Subcutaneous adipose tissue (tissue), 4 donors: Measurements from ENCODE around the gene CREB3L2. TPM values are rescaled to one million over a fixed set of nuclear protein-coding genes. Genes with fewer than 3 reads are reported as not detected.

Experiments
- CTCF ChIP-seq: fragments of 450-650 bp; IDR thresholded peaks from one replicate; pipeline ENCODE4 v1.5.1; 2016; ENCODE audit warnings: low read depth, mild to moderate bottlenecking, control low read depth, antibody characterized with exemption, moderate library complexity
- total RNA-seq, 4 donors: library from RNA; depleted of rRNA; stranded (reverse); fragments of >200 nt; gene quantifications; one replicate each; pipeline ENCODE4 v1.1.0, GENCODE V29; 2016

CREB3L2 gene
- total RNA-seq, 4 donors from 2014 or later: 26.9 to 78.4 (median 30.8) TPM

DNA sequence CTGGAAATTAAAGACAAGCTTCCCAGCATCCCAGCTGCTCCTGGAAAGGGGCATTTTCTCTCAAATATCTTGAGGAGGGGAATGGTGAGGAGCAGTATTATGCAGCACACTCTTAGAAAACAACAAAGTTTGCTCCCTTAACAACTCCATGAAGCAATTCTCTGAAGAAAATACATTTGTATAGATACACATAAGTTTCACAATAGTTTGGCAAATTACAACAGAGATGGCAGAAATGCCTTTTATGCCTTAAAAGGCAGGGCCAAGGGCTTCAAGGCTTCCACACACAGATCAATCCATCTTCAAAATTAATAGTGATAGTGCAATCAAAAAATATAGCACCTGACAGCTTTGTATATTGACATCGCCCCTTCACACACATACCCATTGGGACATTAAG lies 167.3 kb downstream of the CREB3L2 start:
- no peak for TF ChIP-seq CTCF

GRCh38 chr7:137832382-137832781 lies 169.5 kb downstream of the CREB3L2 start:
- no peak for TF ChIP-seq CTCF

- TF ChIP-seq CTCF: no peak
Observed at GRCh38 chr7:137829337-137829992, 172.4 kb downstream of the CREB3L2 start.

GRCh38 chr7:137828456-137828855 lies 173.4 kb downstream of the CREB3L2 start:
- no peak for TF ChIP-seq CTCF

DNA sequence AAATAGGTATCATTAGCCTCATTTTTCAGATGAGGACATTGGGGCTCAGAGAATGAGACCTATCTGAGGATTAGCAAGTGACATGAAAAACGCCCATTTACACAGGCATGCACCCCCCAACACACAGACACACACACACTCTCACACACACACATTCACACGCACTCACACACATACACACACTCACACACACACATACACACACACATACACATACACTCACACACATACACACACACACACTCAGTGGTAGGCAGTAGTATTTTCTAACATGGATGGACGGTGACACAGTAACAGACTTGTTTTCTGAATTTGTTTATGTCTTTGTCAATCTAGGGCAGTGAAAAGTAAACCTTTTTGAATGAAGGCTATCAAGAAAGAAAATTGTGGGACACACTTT lies 176.4 kb downstream of the CREB3L2 start:
- TF ChIP-seq CTCF: no peak

Other genes starting within 250 kb of the CREB3L2 start
- 1 to 10 TPM in 3 of 4 donors, under 1 TPM in 1; 0.98 to 7.3 (median 2.7) TPM for gene DGKI, start 155.1 kb downstream of the CREB3L2 start, total RNA-seq
- gene AKR1D1, start 74.4 kb upstream of the CREB3L2 start, total RNA-seq: under 1 TPM in 1 of 4 donors, not detected in 3; 0.34 TPM